Activated naive CD4-positive, alpha-beta T cell treated with anti-CD3 and anti-CD28 coated beads, Interleukin-2, amount 10 ng/mL, durations not matched to agents 5 hours and 36 hours (primary cell): Measurements from ENCODE around the gene BCS1L. TPM values are rescaled to one million over a fixed set of nuclear protein-coding genes. Genes with fewer than 3 reads are reported as not detected.

ENCODE experiments used
- total RNA-seq, 2 experiments: library from RNA; stranded (reverse); gene quantifications; one replicate each; pipeline ENCODE4 v1.2.3, GENCODE V29; 2021

BCS1L gene
- total RNA-seq: 10 to 100 TPM; 39.7 to 42.6 TPM

GRCh38 chr2:218659258-218659987, at the start of gene BCS1L, which contains the start of gene ZNF142:
Gene BCS1L, plus strand, starts transcription at chr2:218659683. Its CDS starts 1,305 bp downstream, at chr2:218660988.
Gene ZNF142, minus strand, starts transcription at chr2:218659623. Its CDS starts 3,194 bp downstream, at chr2:218656429.

GRCh38 chr2:218671654-218672566, 12.4 kb downstream of the BCS1L start, which contains the start of the genes RNF25 and STK36:
Gene RNF25, minus strand, starts transcription at chr2:218672002. Its CDS starts 32 bp downstream, at chr2:218671970.
Gene STK36, plus strand, starts transcription at chr2:218672086. Its CDS starts 744 bp downstream, at chr2:218672830.

GRCh38 chr2:218710687-218711549, 51.4 kb downstream of the BCS1L start, which contains the start of gene TTLL4:
Gene TTLL4, plus strand, starts transcription at chr2:218710835. Its CDS starts 26,842 bp downstream, at chr2:218737677.

Other genes with a start within 250 kb of the BCS1L start
- not detected for gene VIL1, start 240.6 kb upstream of the BCS1L start, total RNA-seq
- 10 to 100 TPM; 24.8 to 25.6 TPM for gene USP37, start 91.3 kb upstream of the BCS1L start, total RNA-seq
- 10 to 100 TPM; 68.5 to 71.4 TPM for gene CNOT9, start 90.8 kb upstream of the BCS1L start, total RNA-seq
- under 1 TPM; 0.29 to 0.38 TPM for gene PLCD4, start 51.8 kb upstream of the BCS1L start, total RNA-seq
- gene ZNF142, start 60 bp upstream of the BCS1L start, total RNA-seq: 10 to 100 TPM; 41.4 to 42.7 TPM
- gene RNF25, start 12.3 kb downstream of the BCS1L start, total RNA-seq: 10 to 100 TPM; 17.9 to 20.3 TPM
- 10 to 100 TPM; 13.5 to 18.8 TPM for gene STK36, start 12.4 kb downstream of the BCS1L start, total RNA-seq
- gene TTLL4, start 51.2 kb downstream of the BCS1L start, total RNA-seq: 10 to 100 TPM; 22.1 to 28.6 TPM
- under 1 TPM in 1 of 2 experiments, not detected in 1; 0.10 TPM for gene CYP27A1, start 122.5 kb downstream of the BCS1L start, total RNA-seq
- not detected for gene PRKAG3, start 172.1 kb downstream of the BCS1L start, total RNA-seq
- gene WNT6, start 200.1 kb downstream of the BCS1L start, total RNA-seq: not detected
- under 1 TPM; 0.10 to 0.15 TPM for gene WNT10A, start 221.2 kb downstream of the BCS1L start, total RNA-seq